ENCODE measurements around the gene TSPAN18.

DNA sequence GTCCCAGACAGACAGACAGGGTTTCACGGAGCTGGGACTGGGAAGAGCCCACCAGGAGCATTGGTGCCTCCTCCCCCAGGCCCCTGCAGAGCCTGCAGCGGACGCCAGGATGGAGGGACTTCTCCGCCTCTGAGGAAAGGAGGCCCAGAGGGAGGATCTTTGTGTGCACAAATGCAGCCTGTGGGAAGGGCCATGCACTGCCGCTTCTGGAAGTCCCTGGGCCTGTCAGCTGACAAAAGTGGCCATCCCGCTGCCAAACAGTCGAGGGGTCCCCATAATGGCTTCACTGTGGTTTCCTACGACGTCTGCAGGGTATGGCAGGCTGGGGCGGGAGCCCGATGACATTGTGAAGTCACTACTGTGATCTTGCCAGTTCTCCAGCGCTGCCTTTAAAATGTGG lies 150.1 kb downstream of the TSPAN18 start:
- TF ChIP-seq POLR2A (IDR thresholded peaks at IDR 0.05; ENCODE audit: low read depth): no peak
- TF ChIP-seq, protein P1, sequence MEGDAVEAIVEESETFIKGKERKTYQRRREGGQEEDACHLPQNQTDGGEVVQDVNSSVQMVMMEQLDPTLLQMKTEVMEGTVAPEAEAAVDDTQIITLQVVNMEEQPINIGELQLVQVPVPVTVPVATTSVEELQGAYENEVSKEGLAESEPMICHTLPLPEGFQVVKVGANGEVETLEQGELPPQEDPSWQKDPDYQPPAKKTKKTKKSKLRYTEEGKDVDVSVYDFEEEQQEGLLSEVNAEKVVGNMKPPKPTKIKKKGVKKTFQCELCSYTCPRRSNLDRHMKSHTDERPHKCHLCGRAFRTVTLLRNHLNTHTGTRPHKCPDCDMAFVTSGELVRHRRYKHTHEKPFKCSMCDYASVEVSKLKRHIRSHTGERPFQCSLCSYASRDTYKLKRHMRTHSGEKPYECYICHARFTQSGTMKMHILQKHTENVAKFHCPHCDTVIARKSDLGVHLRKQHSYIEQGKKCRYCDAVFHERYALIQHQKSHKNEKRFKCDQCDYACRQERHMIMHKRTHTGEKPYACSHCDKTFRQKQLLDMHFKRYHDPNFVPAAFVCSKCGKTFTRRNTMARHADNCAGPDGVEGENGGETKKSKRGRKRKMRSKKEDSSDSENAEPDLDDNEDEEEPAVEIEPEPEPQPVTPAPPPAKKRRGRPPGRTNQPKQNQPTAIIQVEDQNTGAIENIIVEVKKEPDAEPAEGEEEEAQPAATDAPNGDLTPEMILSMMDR (IDR thresholded peaks at IDR 0.05): no peak
